Immature natural killer cell (primary cell): Measurements from ENCODE around the gene HDX. TPM values are rescaled to one million over a fixed set of nuclear protein-coding genes. Genes with fewer than 3 reads are reported as not detected.
A peak's percentile ranks its signal among the peaks of the same experiment; 100 is the strongest.
"Not testable (repeated sequence)": the region's sequence is repeated elsewhere in the genome, so short reads cannot be mapped to it uniquely, and the experiment has no call there.

Source experiments
- DNase-seq, 3 donors: peaks; one replicate each; pipeline ENCODE4 v3.0.0; 2022; ENCODE audit warnings: mixed read lengths in 1 of 3
- H3K27ac Mint-ChIP-seq, 6 donors: one replicate each; pipeline ENCODE4 v1.8.0; 2020; ENCODE audit warnings: mixed read lengths in 6 of 6, mild to moderate bottlenecking in 5 of 6, inconsistent platforms in 4 of 6, moderate library complexity in 3 of 6
- H3K27me3 Mint-ChIP-seq, 3 donors: one replicate each; pipeline ENCODE4 v1.8.0; 2020 to 2021; ENCODE audit warnings: low read depth in 3 of 3, mild to moderate bottlenecking in 3 of 3, mixed read lengths in 3 of 3, moderate library complexity in 3 of 3, inconsistent platforms in 1 of 3
- H3K36me3 Mint-ChIP-seq, 3 donors: one replicate each; pipeline ENCODE4 v1.8.0; 2020; ENCODE audit warnings: mixed read lengths in 3 of 3, inconsistent platforms in 2 of 3, mild to moderate bottlenecking in 2 of 3
- H3K4me1 Mint-ChIP-seq, 2 donors: one replicate each; pipeline ENCODE4 v1.8.0; 2020; ENCODE audit warnings: inconsistent platforms in 2 of 2, mild to moderate bottlenecking in 2 of 2, mixed read lengths in 2 of 2, moderate library complexity in 1 of 2
- H3K4me3 Mint-ChIP-seq, 5 donors: one replicate each; pipeline ENCODE4 v1.8.0; 2020; ENCODE audit warnings: mild to moderate bottlenecking in 5 of 5, mixed read lengths in 5 of 5, inconsistent platforms in 3 of 5, moderate library complexity in 3 of 5
- H3K9me3 Mint-ChIP-seq, 6 donors: one replicate each; pipeline ENCODE4 v1.8.0; 2020; ENCODE audit warnings: mild to moderate bottlenecking in 6 of 6, mixed read lengths in 6 of 6, inconsistent platforms in 4 of 6, moderate library complexity in 3 of 6
- polyA plus RNA-seq, 3 donors: library from polyadenylated mRNA; unstranded; fragments of 300-500 nt; fragmentation: Illumina TruSeq; gene quantifications; one replicate each; pipeline ENCODE4 v1.2.3, GENCODE V29; 2021

HDX gene, protein sequence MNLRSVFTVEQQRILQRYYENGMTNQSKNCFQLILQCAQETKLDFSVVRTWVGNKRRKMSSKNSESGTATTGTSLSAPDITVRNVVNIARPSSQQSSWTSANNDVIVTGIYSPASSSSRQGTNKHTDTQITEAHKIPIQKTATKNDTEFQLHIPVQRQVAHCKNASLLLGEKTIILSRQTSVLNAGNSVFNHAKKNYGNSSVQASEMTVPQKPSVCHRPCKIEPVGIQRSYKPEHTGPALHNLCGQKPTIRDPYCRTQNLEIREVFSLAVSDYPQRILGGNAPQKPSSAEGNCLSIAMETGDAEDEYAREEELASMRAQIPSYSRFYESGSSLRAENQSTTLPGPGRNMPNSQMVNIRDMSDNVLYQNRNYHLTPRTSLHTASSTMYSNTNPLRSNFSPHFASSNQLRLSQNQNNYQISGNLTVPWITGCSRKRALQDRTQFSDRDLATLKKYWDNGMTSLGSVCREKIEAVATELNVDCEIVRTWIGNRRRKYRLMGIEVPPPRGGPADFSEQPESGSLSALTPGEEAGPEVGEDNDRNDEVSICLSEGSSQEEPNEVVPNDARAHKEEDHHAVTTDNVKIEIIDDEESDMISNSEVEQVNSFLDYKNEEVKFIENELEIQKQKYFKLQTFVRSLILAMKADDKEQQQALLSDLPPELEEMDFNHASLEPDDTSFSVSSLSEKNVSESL
- 1 to 10 TPM in 2 of 3 donors, not detected in 1; 1.5 to 2.6 TPM for polyA plus RNA-seq

DNA sequence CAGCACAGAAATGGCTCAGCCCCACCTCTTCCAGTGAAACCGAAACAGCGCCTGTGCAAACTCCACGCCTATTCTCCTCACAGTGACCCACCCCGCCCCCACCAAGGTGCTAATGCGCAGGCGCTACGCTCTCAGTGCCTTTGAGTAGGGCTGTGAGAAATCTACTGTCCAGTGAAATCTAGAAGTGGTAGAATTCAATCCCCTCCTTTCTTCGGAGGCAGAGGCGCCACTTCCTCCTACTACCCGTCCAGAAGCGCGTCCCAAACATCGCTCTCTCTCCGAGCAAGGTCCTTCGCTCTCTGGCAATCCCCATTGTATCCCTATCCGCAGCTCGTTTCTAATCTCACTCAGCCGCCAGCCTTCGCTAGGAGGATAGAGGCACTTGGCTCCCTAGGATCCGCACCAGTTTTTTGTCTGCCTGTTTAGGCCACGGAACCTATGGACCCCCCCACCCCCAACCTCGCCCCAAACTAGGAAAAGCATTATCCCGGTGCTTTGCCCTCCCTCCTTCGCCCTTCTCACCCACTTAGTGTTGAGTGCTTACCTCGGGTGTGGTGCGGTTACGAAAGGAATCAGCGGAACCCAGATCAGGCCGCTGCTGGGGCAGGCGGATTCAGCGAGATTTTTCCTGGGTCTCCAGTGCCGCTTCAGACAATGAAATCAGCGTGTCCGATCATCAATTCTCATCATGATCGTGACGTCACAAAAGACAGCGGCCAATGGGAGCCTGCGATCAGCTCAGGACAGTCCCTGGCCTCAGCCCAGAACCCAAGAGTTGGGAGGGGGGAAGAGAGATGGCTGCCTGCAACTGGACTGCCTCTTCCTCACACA, at the start of gene HDX:
TSS of gene HDX (minus strand) at position 656 of the 831 bp plus-strand sequence. CDS start 27,056 bp downstream, outside the sequence.
- H3K4me1 Mint-ChIP-seq: peaks cover 6 to 7% of the 10 kb centered on the region in 2 donors
- H3K9me3 Mint-ChIP-seq: no peaks in the 10 kb centered on the region
- peaks cover 3 to 7% (median 5%) of the 10 kb centered on the region in 3 donors for H3K27me3 Mint-ChIP-seq
- peak within 1 kb of the TSS; percentile 82 to 96 (median 91) for H3K27ac Mint-ChIP-seq
- DNase-seq: peak; percentile 65 to 76 (median 74)
- H3K4me3 Mint-ChIP-seq: peak within 1 kb of the TSS; percentile 91 to 96 (median 94)
- no peaks in the 10 kb centered on the region for H3K36me3 Mint-ChIP-seq

DNA sequence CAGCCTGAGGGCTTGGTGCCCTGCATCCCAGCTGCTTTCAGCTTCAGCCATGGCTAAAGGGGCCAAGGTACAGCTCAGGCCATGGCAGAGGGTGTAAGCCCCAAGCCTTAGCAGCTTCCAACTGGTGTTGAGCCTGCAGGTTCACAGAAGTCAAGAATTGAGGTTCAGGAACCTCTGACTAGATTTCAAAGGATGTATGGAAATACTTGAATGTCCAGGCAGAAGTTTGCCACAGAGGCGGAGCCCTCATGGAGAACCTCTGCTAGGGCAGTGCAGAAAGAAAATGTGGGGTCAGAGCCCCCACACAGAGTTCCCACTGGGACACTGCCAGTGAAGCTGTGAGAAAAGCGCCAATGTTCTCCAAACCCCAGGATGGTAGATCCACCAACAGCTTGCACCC, 39.1 kb upstream of the HDX start:
- not testable (repeated sequence) for DNase-seq, H3K4me3 Mint-ChIP-seq, H3K4me1 Mint-ChIP-seq, H3K27ac Mint-ChIP-seq, H3K27me3 Mint-ChIP-seq, H3K36me3 Mint-ChIP-seq
- H3K9me3 Mint-ChIP-seq: peaks cover 0 to 22% (median 7%) of the 10 kb centered on the region in 6 donors

DNA sequence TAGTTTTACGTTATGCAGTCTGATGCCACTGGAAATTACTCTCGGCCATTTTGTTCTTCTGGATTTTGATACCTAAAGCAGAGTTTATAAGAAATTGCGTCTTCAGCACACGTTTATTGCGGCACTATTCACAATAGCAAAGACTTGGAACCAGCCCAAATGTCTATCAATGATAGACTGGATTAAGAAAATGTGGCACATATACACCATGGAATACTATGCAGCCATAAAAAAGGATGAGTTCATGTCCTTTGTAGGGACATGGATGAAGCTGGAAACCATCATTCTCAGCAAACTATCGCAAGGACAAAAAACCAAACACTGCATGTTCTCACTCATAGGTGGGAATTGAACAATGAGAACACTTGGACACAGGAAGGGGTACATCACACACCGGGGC, 35.4 kb upstream of the HDX start:
- H3K4me3 Mint-ChIP-seq, H3K27ac Mint-ChIP-seq, DNase-seq, H3K36me3 Mint-ChIP-seq, H3K4me1 Mint-ChIP-seq, H3K27me3 Mint-ChIP-seq: not testable (repeated sequence)
- H3K9me3 Mint-ChIP-seq: peaks cover 0 to 20% (median 5%) of the 10 kb centered on the region in 6 donors

DNA sequence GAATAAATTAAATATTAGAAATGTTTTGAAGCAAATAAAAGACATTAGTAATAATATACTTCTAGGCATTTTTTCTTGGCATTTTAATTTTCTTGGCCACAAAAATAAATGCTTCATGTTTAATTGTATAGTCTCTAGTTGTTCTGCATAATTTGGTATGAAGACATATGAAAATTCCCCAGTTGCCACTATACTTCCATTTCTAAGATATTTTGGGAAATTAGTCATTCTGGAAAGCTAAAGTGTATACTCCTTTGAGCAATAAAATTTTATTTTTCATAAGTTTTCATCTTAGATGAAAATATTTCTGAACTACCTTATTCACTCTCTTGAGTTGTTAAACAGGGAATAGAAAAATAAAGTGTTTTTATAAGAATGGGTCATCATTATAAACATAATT, 13.8 kb downstream of the HDX start:
- Mint-ChIP-seq H3K4me3 (no peak overlapping the region), H3K27ac (no peak overlapping the region), H3K4me1 (no peaks in the 10 kb centered on the region), H3K27me3 (peaks cover 0 to 3% (median 2%) of the 10 kb centered on the region in 3 donors), H3K9me3 (no peaks in the 10 kb centered on the region), H3K36me3 (peaks cover 4 to 19% (median 11%) of the 10 kb centered on the region in 3 donors)
- DNase-seq: no peak

DNA sequence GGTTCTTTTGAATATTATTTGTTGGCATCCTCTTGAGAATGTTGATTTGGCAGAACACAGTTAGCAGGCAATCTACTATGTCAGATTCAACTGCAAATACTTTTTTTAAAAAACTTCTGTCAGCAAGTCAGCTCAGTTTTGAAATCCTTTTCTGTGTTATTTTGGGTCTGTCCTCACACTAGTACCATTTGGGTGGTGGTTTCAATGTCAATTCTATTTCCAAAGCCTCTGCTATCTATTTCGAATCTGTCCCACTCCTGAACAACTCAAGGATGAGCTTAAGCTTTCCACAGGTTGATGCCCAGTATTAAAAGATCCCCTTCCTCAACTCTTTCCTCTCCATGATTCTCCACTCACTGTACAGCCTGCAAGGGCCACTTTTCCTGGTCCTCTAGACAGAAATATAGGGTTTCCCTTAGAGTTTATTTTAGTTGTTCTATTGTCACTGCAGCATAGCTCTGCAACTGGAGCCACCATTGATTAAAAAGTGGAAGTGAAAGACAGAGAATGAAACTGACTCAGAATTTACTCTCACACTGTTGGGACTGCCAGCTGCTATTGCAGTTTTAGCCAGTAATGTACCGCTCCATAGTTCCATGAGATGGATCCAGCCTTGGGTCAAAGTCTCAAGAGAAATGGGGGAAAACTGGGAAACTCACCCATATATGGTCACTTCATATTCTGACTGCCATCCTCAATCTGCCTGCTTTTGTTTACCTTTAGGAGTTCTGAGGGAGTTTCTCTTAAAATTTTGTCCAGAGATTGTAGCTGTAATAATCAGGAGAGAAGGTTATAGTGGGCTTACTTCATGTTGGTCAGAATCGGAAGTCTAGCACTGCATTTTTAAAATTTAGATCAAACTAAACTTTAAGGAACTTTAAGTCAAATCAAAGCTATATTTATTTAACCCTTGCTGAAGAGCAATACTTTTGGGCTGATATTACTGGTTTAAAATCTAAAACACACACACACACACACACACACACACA, 14.6 kb downstream of the HDX start:
- no peak overlapping the region for H3K4me3 Mint-ChIP-seq
- H3K36me3 Mint-ChIP-seq: peaks cover 4 to 19% (median 11%) of the 10 kb centered on the region in 3 donors
- no peaks in the 10 kb centered on the region for H3K4me1 Mint-ChIP-seq
- no peaks in the 10 kb centered on the region for H3K9me3 Mint-ChIP-seq
- no peak for DNase-seq
- H3K27me3 Mint-ChIP-seq: peaks cover 0 to 3% (median 2%) of the 10 kb centered on the region in 3 donors
- H3K27ac Mint-ChIP-seq: no peak overlapping the region

DNA sequence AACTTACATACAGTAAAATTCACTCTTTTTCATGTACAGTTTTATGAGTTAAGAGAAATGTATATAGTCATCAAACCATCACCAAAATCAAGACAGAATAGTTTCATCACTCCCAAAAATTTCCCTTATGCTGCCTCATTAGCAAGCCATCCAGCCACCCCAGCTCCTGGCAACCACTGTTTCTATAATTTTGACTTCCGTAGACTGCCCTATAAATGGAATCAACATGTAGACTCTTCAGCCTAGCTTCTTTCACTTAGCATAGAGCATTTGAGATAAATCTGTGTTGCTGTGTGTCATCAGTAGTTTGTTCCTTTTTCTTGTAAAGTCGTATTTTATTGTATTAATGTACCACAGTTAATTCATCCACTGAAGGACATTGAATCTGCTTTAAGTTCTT, 23.2 kb downstream of the HDX start:
- H3K27me3 Mint-ChIP-seq: peaks cover 0 to 4% (median 0%) of the 10 kb centered on the region in 3 donors
- peaks cover 0 to 7% (median 5%) of the 10 kb centered on the region in 3 donors for H3K36me3 Mint-ChIP-seq
- no peaks in the 10 kb centered on the region for H3K4me1 Mint-ChIP-seq
- no peak overlapping the region for H3K27ac Mint-ChIP-seq
- H3K9me3 Mint-ChIP-seq: peaks cover 0 to 3% (median 0%) of the 10 kb centered on the region in 6 donors
- no peak overlapping the region for H3K4me3 Mint-ChIP-seq
- DNase-seq: no peak

DNA sequence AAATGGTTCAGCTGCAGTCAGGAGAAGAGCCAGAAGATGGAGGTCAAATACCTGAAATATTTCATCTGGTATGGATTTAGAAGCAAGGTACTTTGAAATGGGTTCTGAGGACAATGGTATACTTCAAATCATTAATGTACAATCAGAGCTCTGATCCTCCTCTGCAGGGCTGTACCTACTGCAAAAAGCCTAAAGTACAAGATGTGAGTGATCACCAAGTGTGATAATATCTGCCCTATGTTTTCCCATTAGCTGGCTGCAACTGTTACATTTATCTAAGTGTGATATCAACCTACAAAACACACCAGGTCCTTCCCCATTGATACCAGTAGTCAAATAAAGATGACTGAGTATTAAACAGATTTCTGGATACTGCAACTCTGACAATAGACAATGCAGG, 25.1 kb downstream of the HDX start:
- DNase-seq: no peak
- peaks cover 0 to 3% (median 0%) of the 10 kb centered on the region in 3 donors for H3K36me3 Mint-ChIP-seq
- H3K4me3 Mint-ChIP-seq: no peak overlapping the region
- H3K27me3 Mint-ChIP-seq: peaks cover 0 to 4% (median 0%) of the 10 kb centered on the region in 3 donors
- H3K27ac Mint-ChIP-seq: no peak overlapping the region
- H3K4me1 Mint-ChIP-seq: no peaks in the 10 kb centered on the region
- peaks cover 0 to 3% (median 0%) of the 10 kb centered on the region in 6 donors for H3K9me3 Mint-ChIP-seq

DNA sequence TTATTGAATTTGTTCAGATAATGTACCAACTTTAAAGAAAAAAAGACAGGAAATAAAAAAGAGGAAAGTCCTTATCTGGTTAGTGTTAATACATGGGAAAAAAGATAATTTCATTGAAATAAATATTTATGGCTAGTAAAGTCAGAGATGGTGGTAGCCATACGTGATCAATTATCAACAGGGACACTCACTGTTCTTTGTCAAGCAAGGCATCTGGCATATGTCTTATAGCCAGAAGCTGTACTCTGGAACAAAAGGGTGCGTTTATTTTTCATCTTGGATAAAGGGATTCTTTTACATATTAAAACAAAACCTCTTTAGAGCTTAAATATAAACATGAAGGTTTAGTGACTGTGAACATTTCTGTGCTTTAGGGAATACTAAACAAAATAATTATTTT, 26.7 kb downstream of the HDX start:
- Mint-ChIP-seq H3K27me3 (peaks cover 0 to 2% (median 0%) of the 10 kb centered on the region in 3 donors), H3K36me3 (no peaks in the 10 kb centered on the region), H3K9me3 (no peaks in the 10 kb centered on the region), H3K27ac (no peak overlapping the region), H3K4me3 (no peak overlapping the region), H3K4me1 (no peaks in the 10 kb centered on the region)
- no peak for DNase-seq

- H3K4me3 Mint-ChIP-seq: no peak overlapping the region
- DNase-seq: no peak
- H3K4me1 Mint-ChIP-seq: no peaks in the 10 kb centered on the region
- no peaks in the 10 kb centered on the region for H3K9me3 Mint-ChIP-seq
- peaks cover 0 to 2% (median 0%) of the 10 kb centered on the region in 3 donors for H3K27me3 Mint-ChIP-seq
- H3K27ac Mint-ChIP-seq: no peak overlapping the region
- no peaks in the 10 kb centered on the region for H3K36me3 Mint-ChIP-seq
Measured at GRCh38 chrX:84475101-84475500, 27.2 kb downstream of the HDX start.

DNA sequence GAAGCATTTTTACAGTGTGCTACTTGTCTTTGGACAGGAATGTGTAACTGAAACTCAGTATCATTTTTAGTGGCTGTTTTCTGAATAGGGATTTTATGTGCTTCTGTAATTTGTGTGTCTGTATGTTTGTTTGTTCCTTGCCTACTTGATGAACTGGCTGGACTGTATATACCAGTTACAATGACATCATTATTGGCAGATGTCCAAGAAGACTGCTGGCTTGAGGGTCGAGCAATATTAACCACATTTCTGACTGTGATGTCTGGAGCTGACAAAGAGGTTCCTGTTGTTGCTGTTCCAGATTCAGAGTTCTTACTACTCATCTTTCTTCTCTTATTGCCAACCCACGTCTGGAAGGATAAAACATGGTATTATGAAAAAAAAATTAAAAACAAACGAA, 33.0 kb downstream of the HDX start:
- H3K4me3 Mint-ChIP-seq: no peak overlapping the region
- peaks cover 0 to 7% (median 2%) of the 10 kb centered on the region in 6 donors for H3K9me3 Mint-ChIP-seq
- peaks cover 0 to 4% (median 0%) of the 10 kb centered on the region in 3 donors for H3K27me3 Mint-ChIP-seq
- H3K27ac Mint-ChIP-seq: no peak overlapping the region
- H3K36me3 Mint-ChIP-seq: peaks cover 0 to 9% (median 6%) of the 10 kb centered on the region in 3 donors
- no peak for DNase-seq
- no peaks in the 10 kb centered on the region for H3K4me1 Mint-ChIP-seq

DNA sequence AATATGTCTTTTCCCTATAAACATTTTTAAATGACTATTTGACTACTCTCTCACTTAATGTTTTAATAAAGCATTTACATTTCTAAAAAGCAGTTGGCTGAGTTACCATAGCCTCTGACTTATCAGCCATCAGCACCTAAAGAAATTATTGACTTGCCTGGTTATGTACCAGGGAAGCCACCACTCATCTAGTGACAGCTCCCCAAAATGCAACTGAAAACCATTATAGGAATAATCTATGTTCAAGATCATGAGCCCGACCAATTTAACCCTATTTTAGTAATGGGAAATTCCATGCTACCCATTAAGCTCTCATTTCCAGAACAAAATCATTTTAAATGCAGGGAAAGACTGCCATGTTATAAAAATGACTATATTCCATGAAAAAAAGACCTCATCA, 34.4 kb downstream of the HDX start:
- Mint-ChIP-seq H3K4me1 (no peaks in the 10 kb centered on the region), H3K27ac (no peak overlapping the region), H3K36me3 (peaks cover 0 to 13% (median 6%) of the 10 kb centered on the region in 3 donors), H3K27me3 (peaks cover 0 to 4% (median 0%) of the 10 kb centered on the region in 3 donors), H3K9me3 (peaks cover 0 to 10% (median 4%) of the 10 kb centered on the region in 6 donors), H3K4me3 (no peak overlapping the region)
- no peak for DNase-seq

GRCh38 chrX:84453351-84454246, 48.7 kb downstream of the HDX start:
- H3K36me3 Mint-ChIP-seq: peaks cover 0 to 6% (median 3%) of the 10 kb centered on the region in 3 donors
- H3K27ac Mint-ChIP-seq: no peak overlapping the region
- DNase-seq: no peak
- H3K4me3 Mint-ChIP-seq: no peak overlapping the region
- H3K4me1 Mint-ChIP-seq: no peaks in the 10 kb centered on the region
- peaks cover 0 to 3% (median 0%) of the 10 kb centered on the region in 3 donors for H3K27me3 Mint-ChIP-seq
- H3K9me3 Mint-ChIP-seq: peaks cover 0 to 14% (median 4%) of the 10 kb centered on the region in 6 donors
